GM23338 (cell line): ENCODE results near the gene PELI1. TPM values are rescaled to one million over a fixed set of nuclear protein-coding genes. Genes with fewer than 3 reads are reported as not detected.

ENCODE experiments used
- ATAC-seq: fragments of 200-7000 bp; cut with Tn5 transposase; 3 replicates; pipeline ENCODE4 v1.9.1; 2020
- DNase-seq: peaks from one replicate; pipeline ENCODE4 v3.0.0-alpha.2; 2015; ENCODE audit warnings: low spot score
- H2AFZ ChIP-seq: fragments of 200-600 bp; sonication (generic); 2 replicates; pipeline ENCODE4 v1.8.0; 2016; ENCODE audit warnings: antibody characterized with exemption, mild to moderate bottlenecking, moderate library complexity
- H3F3A ChIP-seq: fragments of 200-600 bp; sonication (generic); replicated peaks from 2 replicates; pipeline ENCODE4 v1.8.0; 2017; ENCODE audit warnings: antibody characterized with exemption, mixed run types, low read depth
- H3K27ac ChIP-seq: fragments of 200-600 bp; sonication (generic); 2 replicates; pipeline ENCODE4 v1.6.1; 2016; ENCODE audit warnings: low read depth
- H3K27me3 ChIP-seq: fragments of 200-600 bp; sonication (generic); 2 replicates; pipeline ENCODE4 v1.8.0; 2016; ENCODE audit warnings: mild to moderate bottlenecking, mixed run types, moderate library complexity; ENCODE audit not compliant: insufficient read depth
- H3K36me3 ChIP-seq: fragments of 200-600 bp; sonication (generic); 2 replicates; pipeline ENCODE4 v1.8.0; 2016; ENCODE audit warnings: mild to moderate bottlenecking; ENCODE audit not compliant: insufficient read depth
- H3K4me1 ChIP-seq: fragments of 200-600 bp; sonication (generic); 2 replicates; pipeline ENCODE4 v1.8.0; 2016; ENCODE audit warnings: mild to moderate bottlenecking, moderate library complexity; ENCODE audit not compliant: insufficient read depth
- H3K4me2 ChIP-seq: fragments of 200-600 bp; sonication (generic); 2 replicates; pipeline ENCODE4 v1.7.1; 2017; ENCODE audit warnings: mixed run types
- H3K4me3 ChIP-seq: fragments of 200-600 bp; sonication (generic); 2 replicates; pipeline ENCODE4 v1.6.1; 2016; ENCODE audit warnings: mixed run types
- H3K79me2 ChIP-seq: fragments of 200-600 bp; sonication (generic); replicated peaks from 2 replicates; pipeline ENCODE4 v1.8.0; 2017; ENCODE audit warnings: mild to moderate bottlenecking; ENCODE audit not compliant: insufficient read depth
- H3K9me2 ChIP-seq: fragments of 200-600 bp; sonication (generic); 2 replicates; pipeline ENCODE4 v1.8.0; 2017; ENCODE audit not compliant: insufficient read depth
- H4K20me1 ChIP-seq: fragments of 200-600 bp; sonication (generic); replicated peaks from 2 replicates; pipeline ENCODE4 v1.8.0; 2017; ENCODE audit warnings: mild to moderate bottlenecking; ENCODE audit not compliant: insufficient read depth
- H3K27ac Mint-ChIP-seq: 2 replicates; pipeline ENCODE4 v1.8.0; 2020; ENCODE audit warnings: inconsistent platforms, mild to moderate bottlenecking, moderate library complexity, mixed read lengths
- H3K27me3 Mint-ChIP-seq: 3 replicates; pipeline ENCODE4 v1.8.0; 2022; ENCODE audit warnings: low read depth, mild to moderate bottlenecking, moderate library complexity, mixed read lengths, inconsistent platforms; ENCODE audit not compliant: insufficient read depth, poor library complexity
- H3K36me3 Mint-ChIP-seq: 3 replicates; pipeline ENCODE4 v1.8.0; 2021; ENCODE audit warnings: low read depth, mild to moderate bottlenecking, inconsistent platforms, moderate library complexity, mixed read lengths
- H3K4me1 Mint-ChIP-seq: 3 replicates; pipeline ENCODE4 v1.8.0; 2020; ENCODE audit warnings: mild to moderate bottlenecking, inconsistent platforms, mixed read lengths
- H3K4me3 Mint-ChIP-seq: 3 replicates; pipeline ENCODE4 v1.8.0; 2021; ENCODE audit warnings: moderate library complexity, mild to moderate bottlenecking, inconsistent platforms, mixed read lengths
- H3K9me3 Mint-ChIP-seq: 3 replicates; pipeline ENCODE4 v1.8.0; 2020; ENCODE audit warnings: moderate library complexity, mild to moderate bottlenecking, inconsistent platforms, mixed read lengths
- CREB1 ChIP-seq: fragments of 250-450 bp; sonication (Bioruptor Pico); IDR thresholded peaks from 2 replicates; pipeline ENCODE4 v1.5.0; 2020; ENCODE audit warnings: low read depth, mild to moderate bottlenecking, moderate library complexity
- CTCF ChIP-seq, 2 experiments: fragments of 200-600 bp in 1 of 2; sonication (generic) in 1 of 2; conservative IDR thresholded peaks; 2 replicates each; pipeline versions ENCODE4 v1.5.1 to v1.6.1; 2016 to 2017; ENCODE audit warnings: antibody characterized with exemption in 2 of 2, low read depth in 2 of 2, mild to moderate bottlenecking in 2 of 2, moderate library complexity in 1 of 2
- ETS1 ChIP-seq: IDR thresholded peaks from 2 replicates; pipeline ENCODE4 v1.6.1; 2016; ENCODE audit warnings: antibody characterized with exemption
- EZH2 ChIP-seq: fragments of 200-600 bp; sonication (generic); IDR thresholded peaks from one replicate; pipeline ENCODE4 v1.8.0; 2017; ENCODE audit warnings: antibody characterized with exemption, mild to moderate bottlenecking, low read depth; ENCODE audit not compliant: unreplicated experiment
- EZH2phosphoT487 ChIP-seq: fragments of 200-600 bp; sonication (generic); IDR thresholded peaks from one replicate; pipeline ENCODE4 v1.8.1; 2018; ENCODE audit warnings: antibody characterized with exemption; ENCODE audit not compliant: unreplicated experiment
- JUNB ChIP-seq: IDR thresholded peaks from one replicate; pipeline ENCODE4 v1.6.1; 2016; ENCODE audit warnings: antibody characterized with exemption; ENCODE audit not compliant: unreplicated experiment
- NANOG ChIP-seq: IDR thresholded peaks from 2 replicates; pipeline ENCODE4 v1.6.1; 2016; ENCODE audit warnings: antibody characterized with exemption, borderline replicate concordance
- POLR2AphosphoS5 ChIP-seq: IDR thresholded peaks from 2 replicates; pipeline ENCODE4 v1.6.1; 2016; ENCODE audit warnings: antibody characterized with exemption, low read depth
- REST ChIP-seq: IDR thresholded peaks from one replicate; pipeline ENCODE4 v1.6.1; 2018; ENCODE audit warnings: antibody characterized with exemption; ENCODE audit not compliant: unreplicated experiment
- STAT1 ChIP-seq: IDR thresholded peaks from one replicate; pipeline ENCODE4 v1.6.1; 2016; ENCODE audit warnings: antibody characterized with exemption; ENCODE audit not compliant: unreplicated experiment
- ZNF114 ChIP-seq: fragments of 250-450 bp; sonication (Bioruptor Pico); IDR thresholded peaks from 2 replicates; pipeline ENCODE4 v1.5.0; 2020; ENCODE audit warnings: mild to moderate bottlenecking, moderate library complexity
- ZNF331 ChIP-seq: fragments of 250-450 bp; sonication (Bioruptor Pico); IDR thresholded peaks from 2 replicates; pipeline ENCODE4 v1.5.0; 2020; ENCODE audit warnings: low read depth, mild to moderate bottlenecking, moderate library complexity
- ZNF462 ChIP-seq: fragments of 250-450 bp; sonication (Bioruptor Pico); IDR thresholded peaks from 2 replicates; pipeline ENCODE4 v1.5.0; 2020; ENCODE audit warnings: mild to moderate bottlenecking, moderate library complexity
- polyA plus RNA-seq: library from polyadenylated mRNA; unstranded; fragments of >200 nt; fragmentation: Nextera tagmentation; extraction: Ambion mirVana; gene quantifications from 2 replicates; pipeline ENCODE4 v1.2.1, GENCODE V29; 2016
- total RNA-seq: library from RNA; depleted of rRNA; stranded (reverse); fragments of >200 nt; shearing (Covaris generic); gene quantifications from 2 replicates; pipeline ENCODE4 v1.2.3, GENCODE V29; 2014

The PELI1 gene
- total and polyA plus RNA-seq, 2 experiments from 2014 or later, result 32.4 to 61.8 TPM

- H3K27ac Mint-ChIP-seq, result no peak overlapping the region
- H3K36me3 Mint-ChIP-seq, result no peaks in the 10 kb centered on the region
- H3K27me3 Mint-ChIP-seq, result peaks cover 6% of the 10 kb centered on the region
- H3K36me3 ChIP-seq, result no peaks in the 10 kb centered on the region
- peaks cover 8% of the 10 kb centered on the region; the same call in 1 of the 2 replicates for H3F3A ChIP-seq
- peak overlapping the region; percentile 42 for H3K27ac ChIP-seq
- peaks cover 35% of the 10 kb centered on the region for H3K4me1 Mint-ChIP-seq
- ATAC-seq (no peak), DNase-seq (no peak)
- H3K4me3 ChIP-seq, result no peak overlapping the region
- H3K27me3 ChIP-seq, result no peaks in the 10 kb centered on the region
- no peak overlapping the region for H3K4me3 Mint-ChIP-seq
- H3K79me2 ChIP-seq, result no peaks in the 10 kb centered on the region
- H2AFZ ChIP-seq, result peak overlapping the region; percentile 57; the same call in 1 of the 2 replicates
- H3K9me3 Mint-ChIP-seq, result no peaks in the 10 kb centered on the region
- H3K9me2 ChIP-seq, result no peaks in the 10 kb centered on the region
- peaks cover 35% of the 10 kb centered on the region for H3K4me1 ChIP-seq
- no peak for TF ChIP-seq ZNF462
- TF ChIP-seq REST, result no peak
- TF ChIP-seq EZH2phosphoT487, result no peak
- TF ChIP-seq STAT1, result no peak
- no peak for TF ChIP-seq NANOG
- no peak for TF ChIP-seq EZH2
- TF ChIP-seq JUNB, result no peak
- TF ChIP-seq ZNF331 (CRISPR knock-in tag), result no peak
- no peak for TF ChIP-seq CREB1 (CRISPR knock-in tag)
- no peak for TF ChIP-seq ETS1
- TF ChIP-seq ZNF114 (CRISPR knock-in tag), result no peak
- no peak for TF ChIP-seq CTCF (conservative IDR thresholded peaks at IDR 0.05; ENCODE audit: low read depth in 2 of 2)
- TF ChIP-seq POLR2AphosphoS5, result no peak
- no peaks in the 10 kb centered on the region for H4K20me1 ChIP-seq
- peak overlapping the region; percentile 16; the same call in 1 of the 2 replicates for H3K4me2 ChIP-seq
Observed at GRCh38 chr2:64063454-64063853, 80.8 kb downstream of the PELI1 start.
